ENCODE measurements around the gene ROCK2. TPM values are rescaled to one million over a fixed set of nuclear protein-coding genes. Genes with fewer than 3 reads are reported as not detected.
"Not testable (repeated sequence)": the region's sequence is repeated elsewhere in the genome, so short reads cannot be mapped to it uniquely, and the experiment has no call there.

Gene ROCK2
- total RNA-seq, 2 experiments from 2014 or later, result 14.4 to 16.7 TPM

DNA sequence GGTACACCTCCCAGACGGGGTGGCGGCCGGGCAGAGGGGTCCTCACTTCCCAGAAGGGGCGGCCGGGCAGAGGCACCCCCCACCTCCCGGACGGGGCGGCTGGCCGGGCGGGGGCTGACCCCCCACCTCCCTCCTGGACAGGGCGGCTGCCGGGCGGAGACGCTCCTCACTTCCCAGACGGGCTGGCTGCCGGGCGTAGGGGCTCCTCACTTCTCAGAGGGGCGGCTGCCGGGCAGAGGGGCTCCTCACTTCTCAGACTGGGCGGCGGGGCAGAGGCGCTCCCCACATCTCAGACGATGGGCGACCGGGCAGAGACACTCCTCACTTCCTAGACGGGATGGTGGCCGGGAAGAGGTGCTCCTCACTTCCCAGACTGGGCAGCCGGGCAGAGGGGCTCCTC is 179.4 kb downstream of the ROCK2 start:
- H3K36me3 Mint-ChIP-seq (ENCODE audit: low read depth), result not testable (repeated sequence)

DNA sequence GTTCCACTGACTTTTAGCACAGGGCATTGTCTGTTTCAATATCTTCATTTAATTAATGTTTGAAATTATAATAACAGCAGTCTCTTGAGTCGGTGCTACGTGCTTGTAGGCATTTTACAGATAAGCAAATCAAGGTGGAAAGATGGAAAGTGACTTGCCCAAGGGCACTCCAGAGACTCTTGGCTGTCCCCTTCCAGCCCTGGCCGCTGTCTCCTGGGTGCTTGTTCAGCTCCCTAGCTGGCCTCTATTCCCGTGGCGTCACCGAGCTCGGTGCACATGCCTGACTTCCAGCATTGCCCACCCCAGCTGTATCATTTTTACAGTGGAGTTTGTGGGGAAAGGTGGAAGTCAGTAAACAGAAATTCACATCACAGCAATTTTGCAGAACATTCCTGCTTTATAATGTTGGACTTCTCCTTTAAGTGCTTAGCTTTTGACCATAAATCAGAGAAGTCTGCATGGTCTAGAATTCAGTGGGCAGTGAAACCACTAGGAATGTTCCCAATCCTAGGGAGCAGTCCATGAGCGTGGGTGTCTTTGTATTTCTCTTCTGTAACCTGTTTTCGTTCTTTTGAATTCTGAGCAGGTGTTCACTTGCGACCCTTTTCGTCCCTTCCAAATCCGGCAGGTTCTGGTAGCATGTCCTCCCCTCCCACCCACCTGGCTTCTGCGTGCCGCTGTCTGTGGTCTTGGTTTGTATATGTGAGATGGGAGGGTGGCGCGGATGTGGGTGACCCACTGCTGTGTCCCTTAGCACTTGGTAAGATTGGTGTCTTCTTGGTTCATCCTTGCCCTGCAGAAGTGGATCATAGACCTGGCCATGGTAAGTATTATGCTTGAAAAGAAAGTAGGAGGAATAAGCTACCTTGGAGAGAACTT is 180.8 kb downstream of the ROCK2 start:
- intact Hi-C loops (cut with DNase I, micrococcal nuclease), result no loop called here
- ATAC-seq (no peak), DNase-seq (no peak)
- Mint-ChIP-seq H3K9me3 (ENCODE audit: low read depth) (no peaks in the 10 kb centered on the region), H3K27me3 (no peaks in the 10 kb centered on the region), H3K4me1 (peaks cover 14% of the 10 kb centered on the region), H3K27ac (no peak overlapping the region), H3K36me3 (ENCODE audit: low read depth) (peaks cover 2% of the 10 kb centered on the region), H3K4me3 (no peak overlapping the region)
- ChIA-PET POLR2A (interaction anchor here (0.6 kb wide), 2 partner anchors 95 to 1102 kb away, joined by 3 to 5 read pairs; no protein-coding TSS in a partner anchor), CTCF (interaction anchor here (0.6 to 1.0 kb wide), 2 partner anchors 75 to 328 kb away, joined by 3 read pairs; no protein-coding TSS in a partner anchor)

More for the DNA sequence above, 179.4 kb downstream of the ROCK2 start:
- intact Hi-C loops (cut with DNase I, micrococcal nuclease); POLR2A ChIA-PET; ATAC-seq; DNase-seq; H3K9me3 Mint-ChIP-seq (ENCODE audit: low read depth); H3K4me3 Mint-ChIP-seq; H3K27ac Mint-ChIP-seq; H3K27me3 Mint-ChIP-seq: not testable (repeated sequence)
- peaks cover 14% of the 10 kb centered on the region for H3K4me1 Mint-ChIP-seq
- CTCF ChIA-PET, result interaction anchor here (0.6 kb wide), 1 partner anchor 10 kb away, joined by 3 read pairs; no protein-coding TSS in a partner anchor

DNA sequence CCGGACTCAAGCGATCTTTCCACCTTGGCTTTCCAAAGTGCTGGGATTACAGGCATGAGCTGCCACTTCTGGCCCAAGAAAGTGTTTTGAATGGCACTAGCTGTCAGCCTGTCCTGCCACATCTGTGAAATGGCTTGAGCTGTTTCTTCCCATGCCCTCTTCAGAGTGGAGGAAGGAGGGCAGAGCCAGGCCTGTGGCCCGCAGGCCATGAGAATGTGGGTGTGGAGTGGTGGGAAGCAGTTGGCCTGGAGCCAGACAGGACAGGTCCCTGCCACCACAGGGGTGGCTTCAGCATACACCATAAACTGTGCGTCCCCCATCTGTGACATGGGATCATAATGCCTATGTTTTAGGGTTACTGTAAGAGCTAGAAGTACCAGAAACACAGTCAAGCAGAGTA is 182.7 kb downstream of the ROCK2 start:
- H3K4me3 Mint-ChIP-seq, result no peak overlapping the region
- no peaks in the 10 kb centered on the region for H3K9me3 Mint-ChIP-seq (ENCODE audit: low read depth)
- DNase-seq (no peak), ATAC-seq (no peak)
- H3K27me3 Mint-ChIP-seq, result no peaks in the 10 kb centered on the region
- intact Hi-C loops (cut with DNase I, micrococcal nuclease), result no loop called here
- peaks cover 2% of the 10 kb centered on the region for H3K36me3 Mint-ChIP-seq (ENCODE audit: low read depth)
- peaks cover 15% of the 10 kb centered on the region for H3K4me1 Mint-ChIP-seq
- POLR2A ChIA-PET, result interaction anchor here (0.7 kb wide), 1 partner anchor 18 kb away, joined by 4 read pairs; no protein-coding TSS in a partner anchor
- CTCF ChIA-PET, result interaction anchor here (1.1 to 1.7 kb wide), 2 partner anchors 30 to 37 kb away, joined by 4 to 6 read pairs; a partner anchor contains a TSS
- H3K27ac Mint-ChIP-seq, result no peak overlapping the region

DNA sequence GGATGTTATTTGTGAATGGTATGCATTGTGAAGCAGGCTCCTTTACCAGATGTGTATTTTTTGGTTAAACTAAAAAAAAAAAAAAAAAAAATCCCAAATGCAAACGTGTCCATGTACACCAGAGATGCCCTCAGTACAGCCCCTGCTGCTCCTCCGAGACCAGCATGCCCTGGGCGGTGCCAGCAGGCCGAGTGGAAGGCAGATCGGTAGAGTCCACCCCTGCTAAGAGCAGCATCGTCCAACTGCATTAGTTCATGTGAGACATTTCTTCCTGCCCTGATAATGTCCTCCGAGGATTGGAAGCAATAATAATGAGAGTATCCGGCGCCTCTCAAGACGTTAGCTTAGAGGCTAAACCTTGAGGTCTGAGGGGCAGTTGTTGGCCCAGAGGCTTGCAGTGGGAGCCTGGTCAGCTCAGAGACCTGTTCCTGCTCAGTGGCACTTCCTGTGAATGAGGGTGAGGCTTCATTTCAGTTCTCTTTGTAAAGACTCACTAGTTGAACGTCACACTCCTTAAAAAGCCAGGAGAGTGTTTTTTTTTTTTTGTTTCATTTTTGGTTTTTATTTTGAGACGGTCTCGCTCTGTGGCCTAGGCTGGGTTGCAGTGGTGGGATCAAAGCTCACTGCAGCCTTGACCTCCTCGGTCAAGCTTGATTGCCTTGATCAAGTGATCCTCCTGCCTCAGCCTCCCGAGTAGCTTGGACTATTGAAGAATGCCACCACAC is 183.5 kb downstream of the ROCK2 start:
- Mint-ChIP-seq H3K4me3 (peak overlapping the region; percentile 6), H3K9me3 (ENCODE audit: low read depth) (no peaks in the 10 kb centered on the region), H3K27me3 (no peaks in the 10 kb centered on the region), H3K27ac (peak overlapping the region; percentile 82), H3K4me1 (peaks cover 21% of the 10 kb centered on the region), H3K36me3 (ENCODE audit: low read depth) (peaks cover 2% of the 10 kb centered on the region)
- intact Hi-C loops (cut with DNase I, micrococcal nuclease), result no loop called here
- ChIA-PET CTCF (interaction anchor here (1.7 kb wide), 1 partner anchor 29 kb away, joined by 6 read pairs; a partner anchor contains a TSS), POLR2A (interaction anchor here (0.7 kb wide), 1 partner anchor 19 kb away, joined by 4 read pairs; no protein-coding TSS in a partner anchor)
- peak; percentile 17 for DNase-seq
- peak; percentile 90 for ATAC-seq

DNA sequence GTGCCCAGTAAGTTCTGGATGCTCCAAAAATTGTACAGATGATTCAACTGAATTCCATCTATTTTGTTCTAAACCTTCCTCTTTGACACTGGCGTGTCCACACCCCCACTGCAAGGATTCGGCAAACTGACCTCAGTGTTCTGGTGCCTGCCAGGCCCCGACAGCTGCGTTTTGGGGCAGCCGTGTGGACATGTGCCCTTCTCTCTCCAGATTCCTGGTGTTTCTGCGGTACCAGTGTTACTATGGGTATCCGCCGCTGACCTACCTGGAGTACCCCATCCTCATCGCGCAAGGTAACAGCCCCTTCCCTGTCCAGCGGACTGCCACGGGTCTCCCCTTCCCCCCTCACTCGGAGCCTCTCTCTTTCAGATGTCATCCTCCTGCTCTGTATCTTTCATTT is 184.2 kb downstream of the ROCK2 start:
- no peak for DNase-seq
- POLR2A ChIA-PET, result no interaction called here
- ATAC-seq, result no peak
- CTCF ChIA-PET, result interaction anchor here (1.7 kb wide), 1 partner anchor 28 kb away, joined by 6 read pairs; a partner anchor contains a TSS
- Mint-ChIP-seq H3K9me3 (ENCODE audit: low read depth) (no peaks in the 10 kb centered on the region), H3K27ac (peak overlapping the region; percentile 82), H3K4me3 (no peak overlapping the region), H3K27me3 (no peaks in the 10 kb centered on the region), H3K4me1 (peaks cover 23% of the 10 kb centered on the region), H3K36me3 (ENCODE audit: low read depth) (peaks cover 2% of the 10 kb centered on the region)
- intact Hi-C loops (cut with DNase I, micrococcal nuclease), result no loop called here

DNA sequence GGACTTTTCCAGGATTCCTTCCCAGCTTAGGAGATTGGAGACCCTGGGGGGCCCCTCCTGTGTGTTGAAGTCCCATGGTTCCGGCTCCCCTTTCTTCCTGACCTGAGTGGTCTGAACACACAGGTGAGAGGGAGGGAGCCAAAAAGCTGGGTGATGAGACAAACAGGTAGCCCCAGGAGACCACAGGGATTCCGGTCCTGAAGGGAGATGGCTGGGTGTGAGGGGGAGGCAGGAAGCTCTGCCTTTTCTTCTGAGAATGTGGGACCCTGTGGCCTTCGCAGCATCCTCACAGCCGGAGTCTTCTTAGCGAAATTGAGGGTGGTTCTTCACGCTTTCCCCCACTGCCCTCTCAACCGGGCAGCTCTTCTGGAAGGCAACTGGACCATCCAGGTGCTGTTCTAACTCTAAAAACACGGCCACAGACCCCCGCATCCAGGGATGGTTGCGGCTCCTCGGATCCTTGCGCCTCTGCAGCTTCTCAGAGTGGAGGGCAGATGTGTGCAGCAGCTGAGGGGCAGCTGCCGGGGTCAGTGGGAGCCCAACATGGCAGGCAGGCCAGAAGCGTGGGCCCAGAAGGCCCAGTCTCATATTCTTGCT is 184.8 kb downstream of the ROCK2 start:
- no peaks in the 10 kb centered on the region for H3K27me3 Mint-ChIP-seq
- ChIA-PET CTCF (interaction anchor here (0.9 kb wide), 1 partner anchor 27 kb away, joined by 3 read pairs; a partner anchor contains a TSS), POLR2A (no interaction called here)
- H3K4me3 Mint-ChIP-seq, result no peak overlapping the region
- peaks cover 23% of the 10 kb centered on the region for H3K4me1 Mint-ChIP-seq
- ATAC-seq (no peak), DNase-seq (no peak)
- H3K9me3 Mint-ChIP-seq (ENCODE audit: low read depth), result no peaks in the 10 kb centered on the region
- H3K36me3 Mint-ChIP-seq (ENCODE audit: low read depth), result peaks cover 2% of the 10 kb centered on the region
- intact Hi-C loops (cut with DNase I, micrococcal nuclease), result loop anchor here (5.0 to 10.0 kb wide), 2 partner anchors 615 to 857 kb away; partner anchors contain the start of gene HPCAL1 (in 1 of the 2)
- H3K27ac Mint-ChIP-seq, result no peak overlapping the region

DNA sequence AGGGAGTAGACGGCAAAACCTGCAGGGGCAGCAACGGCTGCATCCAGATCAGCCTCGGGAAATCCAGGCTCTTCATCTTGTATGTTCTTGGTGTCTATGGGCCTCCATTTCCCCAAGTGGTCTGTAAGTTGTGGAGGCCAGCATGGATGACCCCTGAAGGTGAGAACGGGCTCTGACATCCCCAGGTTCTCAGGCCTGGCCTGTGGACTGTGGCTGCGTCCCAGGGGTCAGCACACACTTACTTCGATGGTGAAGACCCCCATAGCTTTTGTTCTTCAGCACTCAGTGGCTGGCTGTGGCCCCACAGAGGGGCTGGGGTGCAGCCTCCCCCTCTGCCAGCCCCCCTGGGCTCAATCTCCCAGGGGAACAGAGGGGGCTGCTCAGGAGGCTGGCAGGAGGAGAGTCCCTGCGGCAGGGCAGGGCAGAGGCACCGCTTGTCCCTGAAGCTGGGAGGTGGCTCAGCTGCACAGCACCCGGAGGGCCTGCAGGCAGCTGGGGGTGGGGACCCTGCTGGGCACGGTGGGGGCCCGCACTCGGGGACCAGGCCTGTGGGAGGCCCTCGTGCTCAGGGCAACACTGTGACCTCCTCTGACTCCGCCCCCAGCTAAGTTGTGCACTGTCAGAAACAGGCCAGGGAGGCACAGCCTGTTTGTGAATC is 185.4 kb downstream of the ROCK2 start:
- no peak for ATAC-seq
- no peaks in the 10 kb centered on the region for H3K27me3 Mint-ChIP-seq
- peaks cover 29% of the 10 kb centered on the region for H3K4me1 Mint-ChIP-seq
- ChIA-PET POLR2A (no interaction called here), CTCF (interaction anchor here (0.9 kb wide), 1 partner anchor 26 kb away, joined by 3 read pairs; a partner anchor contains a TSS)
- no peak overlapping the region for H3K27ac Mint-ChIP-seq
- intact Hi-C loops (cut with DNase I, micrococcal nuclease), result loop anchor here (5.0 to 10.0 kb wide), 2 partner anchors 616 to 857 kb away; partner anchors contain the start of gene HPCAL1 (in 1 of the 2)
- no peak for DNase-seq
- H3K9me3 Mint-ChIP-seq (ENCODE audit: low read depth), result no peaks in the 10 kb centered on the region
- H3K4me3 Mint-ChIP-seq, result no peak overlapping the region
- H3K36me3 Mint-ChIP-seq (ENCODE audit: low read depth), result peaks cover 1% of the 10 kb centered on the region

DNA sequence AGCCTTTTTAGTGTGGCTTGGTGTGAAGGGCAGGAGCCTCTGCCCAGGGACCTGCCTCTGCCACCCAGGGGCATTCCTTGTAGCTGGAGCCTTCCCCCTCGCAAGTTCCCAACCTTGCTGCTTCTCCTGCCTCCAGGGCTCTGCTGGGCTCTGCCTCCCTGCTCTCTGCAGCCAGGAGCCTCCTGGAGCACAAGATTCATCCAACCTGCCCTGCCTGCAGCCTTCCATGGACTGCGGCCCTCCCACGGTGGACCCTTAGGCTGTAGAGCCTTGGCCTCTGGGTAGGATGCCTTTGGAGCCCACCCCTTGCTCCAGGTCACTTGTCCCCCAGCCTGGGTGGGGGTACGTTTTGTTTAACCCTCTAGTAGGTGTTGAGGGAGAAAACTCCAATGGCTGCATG is 186.7 kb downstream of the ROCK2 start:
- Mint-ChIP-seq H3K27me3 (no peaks in the 10 kb centered on the region), H3K4me3 (no peak overlapping the region), H3K4me1 (peaks cover 29% of the 10 kb centered on the region), H3K9me3 (ENCODE audit: low read depth) (no peaks in the 10 kb centered on the region), H3K27ac (no peak overlapping the region), H3K36me3 (ENCODE audit: low read depth) (no peaks in the 10 kb centered on the region)
- POLR2A ChIA-PET, result no interaction called here
- intact Hi-C loops (cut with DNase I, micrococcal nuclease), result loop anchor here (5.0 to 10.0 kb wide), 2 partner anchors 617 to 855 kb away; partner anchors contain the start of gene HPCAL1 (in 1 of the 2)
- ATAC-seq (no peak), DNase-seq (no peak)
- CTCF ChIA-PET, result no interaction called here

DNA sequence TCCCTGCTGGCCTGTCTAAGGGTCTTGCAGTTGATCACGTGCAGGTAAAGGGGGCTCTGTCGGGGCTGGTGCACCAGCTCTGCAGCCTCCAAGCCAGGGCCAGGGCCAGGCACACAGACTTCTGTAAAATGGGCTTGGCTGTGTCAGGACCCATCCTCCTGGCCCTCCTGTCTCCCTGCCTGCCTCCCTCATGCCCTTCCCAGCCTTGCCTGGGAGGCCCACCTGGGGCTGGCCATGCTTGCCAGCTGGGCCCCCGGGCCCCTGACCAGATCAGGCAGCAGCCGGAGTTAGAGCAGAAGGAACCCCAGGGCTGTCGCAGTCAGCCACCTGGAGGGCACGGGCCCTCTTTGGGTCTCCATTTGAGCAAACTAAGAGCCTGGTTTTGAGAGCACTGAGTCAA is 187.1 kb downstream of the ROCK2 start:
- Mint-ChIP-seq H3K27ac (no peak overlapping the region), H3K4me1 (peaks cover 29% of the 10 kb centered on the region), H3K4me3 (no peak overlapping the region), H3K9me3 (ENCODE audit: low read depth) (no peaks in the 10 kb centered on the region), H3K36me3 (ENCODE audit: low read depth) (no peaks in the 10 kb centered on the region), H3K27me3 (no peaks in the 10 kb centered on the region)
- ChIA-PET POLR2A (no interaction called here), CTCF (no interaction called here)
- ATAC-seq (no peak), DNase-seq (no peak)
- intact Hi-C loops (cut with DNase I, micrococcal nuclease), result loop anchor here (5.0 to 10.0 kb wide), 2 partner anchors 618 to 855 kb away; partner anchors contain the start of gene HPCAL1 (in 1 of the 2)

DNA sequence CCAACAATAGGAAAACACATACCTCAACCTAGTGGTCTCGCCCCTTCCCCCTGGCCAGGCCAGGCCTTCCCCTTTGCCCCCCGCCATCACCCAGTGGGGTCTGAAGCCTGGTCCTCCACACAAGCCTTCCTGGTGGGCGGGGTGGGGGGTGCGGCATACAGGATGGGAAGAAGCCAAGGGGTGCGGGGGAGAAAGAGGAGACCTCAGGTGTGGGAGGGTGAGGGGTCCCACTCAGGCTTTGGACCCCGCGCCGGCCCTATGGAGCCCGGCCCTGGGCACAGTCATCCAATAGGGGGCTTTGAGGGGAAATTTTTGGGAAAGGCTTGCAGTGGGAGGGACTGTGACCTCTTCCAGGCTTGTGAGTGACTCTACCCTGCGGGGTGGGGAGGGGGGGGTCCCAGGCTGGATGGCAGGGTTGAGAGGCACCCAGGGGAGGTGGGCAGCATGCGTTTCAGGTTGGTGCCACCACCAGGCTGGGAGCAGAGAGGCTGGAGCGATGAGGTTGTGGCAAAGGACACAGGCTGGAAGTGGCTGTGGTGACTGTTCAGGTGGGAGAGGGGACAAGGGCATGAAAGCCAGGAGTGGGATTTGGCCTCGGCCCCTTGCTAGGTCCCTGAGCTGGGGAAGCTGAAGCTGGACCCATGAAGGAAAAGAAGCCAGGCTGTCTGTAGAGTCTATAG is 187.9 kb downstream of the ROCK2 start:
- H3K27ac Mint-ChIP-seq, result no peak overlapping the region
- intact Hi-C loops (cut with DNase I, micrococcal nuclease), result loop anchor here (5.0 to 10.0 kb wide), 2 partner anchors 618 to 854 kb away; partner anchors contain the start of gene HPCAL1 (in 1 of the 2)
- peaks cover 26% of the 10 kb centered on the region for H3K4me1 Mint-ChIP-seq
- no peaks in the 10 kb centered on the region for H3K36me3 Mint-ChIP-seq (ENCODE audit: low read depth)
- no peaks in the 10 kb centered on the region for H3K27me3 Mint-ChIP-seq
- ChIA-PET POLR2A (interaction anchor here (1.4 kb wide), 1 partner anchor 27 kb away, joined by 4 read pairs; no protein-coding TSS in a partner anchor), CTCF (interaction anchor here (3.4 kb wide), 1 partner anchor 24 kb away, joined by 16 read pairs; a partner anchor contains a TSS)
- DNase-seq (no peak), ATAC-seq (no peak)
- peak overlapping the region; percentile 73 for H3K4me3 Mint-ChIP-seq
- no peaks in the 10 kb centered on the region for H3K9me3 Mint-ChIP-seq (ENCODE audit: low read depth)

Data from activated CD4-positive, alpha-beta T cell treated with anti-CD3 and anti-CD28 coated beads for 36 hours (primary cell).